Neural cell (in vitro differentiated cells): Measurements from ENCODE around the gene GUCY2C. TPM values are rescaled to one million over a fixed set of nuclear protein-coding genes. Genes with fewer than 3 reads are reported as not detected.

ENCODE experiments used
- H2AFZ ChIP-seq: fragments of 200-600, 300-800 bp; sonication (generic), shearing (Covaris generic); 2 replicates; pipeline ENCODE4 v1.6.0; 2014; ENCODE audit warnings: low read depth, mild to moderate bottlenecking, antibody characterized with exemption, low read length, moderate library complexity
- H3F3A ChIP-seq: fragments of 200-600 bp; shearing (Covaris generic); 2 replicates; pipeline ENCODE4 v1.6.1; 2016; ENCODE audit warnings: mild to moderate bottlenecking, moderate library complexity, mixed read lengths, antibody characterized with exemption, low read length; ENCODE audit not compliant: insufficient read depth, poor library complexity, severe bottlenecking
- H3K27ac ChIP-seq: fragments of 200-600, 300-800 bp; sonication (generic), shearing (Covaris generic); 2 replicates; pipeline ENCODE4 v1.5.1; 2014; ENCODE audit warnings: mild to moderate bottlenecking, low read length, moderate library complexity
- H3K27me3 ChIP-seq: fragments of 300-800, 200-600 bp; sonication (generic), shearing (Covaris generic); 2 replicates; pipeline ENCODE4 v1.6.0; 2014; ENCODE audit warnings: mild to moderate bottlenecking, low read depth, low read length, moderate library complexity; ENCODE audit not compliant: insufficient read depth
- H3K36me3 ChIP-seq: fragments of 300-800, 200-600 bp; sonication (generic), shearing (Covaris generic); 2 replicates; pipeline ENCODE4 v1.5.1; 2014; ENCODE audit warnings: mild to moderate bottlenecking, antibody characterized with exemption, low read length, moderate library complexity; ENCODE audit not compliant: insufficient read depth
- H3K4me2 ChIP-seq: fragments of 300-800, 200-600 bp; sonication (generic), shearing (Covaris generic); 2 replicates; pipeline ENCODE4 v1.6.0; 2014; ENCODE audit warnings: mild to moderate bottlenecking, low read length
- H3K4me3 ChIP-seq: fragments of 300-800, 200-600 bp; sonication (generic), shearing (Covaris generic); 2 replicates; pipeline ENCODE4 v1.5.1; 2014; ENCODE audit warnings: mild to moderate bottlenecking, low read length, moderate library complexity
- H3K79me2 ChIP-seq: fragments of 200-600 bp; shearing (Covaris generic); replicated peaks from 2 replicates; pipeline ENCODE4 v1.6.0; 2014; ENCODE audit warnings: mild to moderate bottlenecking, low read length, moderate library complexity; ENCODE audit not compliant: insufficient read depth
- H3K9ac ChIP-seq: fragments of 300-800, 200-600 bp; sonication (generic), shearing (Covaris generic); 2 replicates; pipeline ENCODE4 v1.6.1; 2016; ENCODE audit warnings: mild to moderate bottlenecking, low read length, mixed read lengths
- H3K9me2 ChIP-seq: fragments of 200-600 bp; shearing (Covaris generic); 2 replicates; pipeline ENCODE4 v1.6.1; 2016; ENCODE audit warnings: mild to moderate bottlenecking, low read length, mixed read lengths; ENCODE audit not compliant: insufficient read depth
- H3K9me3 ChIP-seq: fragments of 200-600, 300-800 bp; sonication (generic), shearing (Covaris generic); 2 replicates; pipeline ENCODE4 v1.6.1; 2016; ENCODE audit warnings: mild to moderate bottlenecking, mixed run types, low read length, moderate library complexity, mixed read lengths
- H4K20me1 ChIP-seq: fragments of 200-600 bp; shearing (Covaris generic); 2 replicates; pipeline ENCODE4 v1.6.1; 2016; ENCODE audit warnings: mild to moderate bottlenecking, mixed run types; ENCODE audit not compliant: insufficient read depth
- EP300 ChIP-seq: fragments of 450-650 bp; conservative IDR thresholded peaks from 2 replicates; pipeline ENCODE4 v1.6.1; 2014; ENCODE audit warnings: antibody characterized with exemption, mild to moderate bottlenecking, moderate library complexity; ENCODE audit not compliant: poor library complexity, severe bottlenecking
- EZH2 ChIP-seq: fragments of 200-600, 300-800 bp; shearing (Covaris generic), sonication (generic); IDR thresholded peaks from 2 replicates; pipeline ENCODE4 v1.6.1; 2014; ENCODE audit warnings: antibody characterized with exemption, low read length, borderline replicate concordance, mild to moderate bottlenecking; ENCODE audit not compliant: insufficient read depth, poor library complexity, severe bottlenecking
- MXI1 ChIP-seq: fragments of 450-650 bp; conservative IDR thresholded peaks from 2 replicates; pipeline ENCODE4 v1.6.1; 2014; ENCODE audit warnings: antibody characterized with exemption, mild to moderate bottlenecking; ENCODE audit not compliant: poor library complexity, severe bottlenecking
- POLR2AphosphoS5 ChIP-seq: IDR thresholded peaks from 2 replicates; pipeline ENCODE4 v1.6.1; 2012
- RAD21 ChIP-seq: fragments of 450-650 bp; conservative IDR thresholded peaks from 2 replicates; pipeline ENCODE4 v1.6.1; 2014; ENCODE audit warnings: antibody characterized with exemption, mild to moderate bottlenecking, moderate library complexity
- SMC3 ChIP-seq: fragments of 450-650 bp; conservative IDR thresholded peaks from 2 replicates; pipeline ENCODE4 v1.6.1; 2014; ENCODE audit warnings: antibody characterized with exemption, mild to moderate bottlenecking, moderate library complexity; ENCODE audit not compliant: poor library complexity
- TAF1 ChIP-seq: IDR thresholded peaks from 2 replicates; pipeline ENCODE4 v1.6.1; 2012; ENCODE audit warnings: low read depth
- polyA plus RNA-seq: library from polyadenylated mRNA; depleted of rRNA; stranded (reverse); fragments of >200 nt; gene quantifications from 2 replicates; pipeline ENCODE4 v1.2.3, GENCODE V29; 2014
- TF ChIP-seq, protein P1 (sequence below): IDR thresholded peaks from 2 replicates; pipeline ENCODE4 v1.6.1; 2012; ENCODE audit warnings: borderline replicate concordance
- TF ChIP-seq, protein P2 (sequence below): fragments of 450-650 bp; IDR thresholded peaks from 2 replicates; pipeline ENCODE4 v1.5.1; 2014; ENCODE audit warnings: antibody characterized with exemption, mild to moderate bottlenecking, moderate library complexity; ENCODE audit not compliant: poor library complexity, severe bottlenecking

GUCY2C gene
- polyA plus RNA-seq, 1 donor from 2014 or later, result not detected

DNA sequence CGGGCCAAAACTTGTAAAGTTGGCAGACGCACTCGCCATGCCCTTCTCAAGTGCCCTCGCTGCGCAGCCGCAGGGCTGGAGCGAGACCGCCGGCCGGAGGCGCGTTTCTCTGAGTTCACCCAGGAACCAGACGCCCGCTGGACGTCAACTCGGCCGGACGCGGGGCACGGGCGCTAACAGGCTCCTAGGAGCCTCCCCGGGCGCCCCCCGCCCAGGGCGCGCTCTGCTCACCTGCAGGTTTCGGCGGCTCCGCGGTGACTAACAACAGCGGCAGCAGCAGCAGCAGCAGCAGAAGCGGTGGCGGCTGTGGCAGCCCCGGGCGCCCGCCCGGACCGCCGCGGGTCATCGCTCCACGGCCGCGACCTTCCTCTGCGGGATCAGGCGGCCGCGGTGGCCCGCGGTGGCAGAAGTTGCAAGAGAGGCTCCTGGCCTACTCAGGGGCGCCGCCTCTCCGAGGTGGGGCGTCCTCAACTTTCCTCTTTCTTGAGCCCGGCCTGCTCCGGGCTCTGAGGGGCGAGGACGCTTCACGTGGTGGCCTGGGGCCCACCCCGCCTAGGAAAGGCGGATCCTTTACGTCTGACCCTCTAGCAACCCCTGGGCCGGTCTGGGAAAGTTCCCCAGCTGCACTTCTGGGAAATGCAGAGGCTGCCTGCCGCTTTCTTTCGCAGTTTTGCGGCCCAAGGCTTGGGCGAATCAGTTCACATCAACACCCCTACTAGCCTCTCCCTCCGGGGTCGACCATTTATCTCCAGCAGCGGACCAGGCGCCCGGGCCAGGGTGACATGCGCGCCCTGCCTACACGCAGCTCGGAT, 128.8 kb downstream of the GUCY2C start, which contains the start of gene PLBD1:
TSS of gene PLBD1 (minus strand) at position 533 of the 812 bp plus-strand sequence. CDS start at position 346, 187 bp downstream.
- Histone ChIP-seq H3K27me3 (peaks cover 8% of the 10 kb centered on the region), H4K20me1 (no peaks in the 10 kb centered on the region), H3K9ac (no peak within 1 kb of the TSS), H3F3A (no peaks in the 10 kb centered on the region), H3K9me2 (no peaks in the 10 kb centered on the region), H3K79me2 (no peaks in the 10 kb centered on the region), H3K27ac (no peak within 1 kb of the TSS), H3K4me2 (no peak within 1 kb of the TSS), H3K4me3 (peak within 1 kb of the TSS; percentile 57), H2AFZ (no peak within 1 kb of the TSS), H3K36me3 (no peaks in the 10 kb centered on the region), H3K9me3 (no peaks in the 10 kb centered on the region)
- no peak for TF ChIP-seq SMC3
- TF ChIP-seq EZH2, result no peak
- no peak for TF ChIP-seq MXI1
- TF ChIP-seq, protein P1, sequence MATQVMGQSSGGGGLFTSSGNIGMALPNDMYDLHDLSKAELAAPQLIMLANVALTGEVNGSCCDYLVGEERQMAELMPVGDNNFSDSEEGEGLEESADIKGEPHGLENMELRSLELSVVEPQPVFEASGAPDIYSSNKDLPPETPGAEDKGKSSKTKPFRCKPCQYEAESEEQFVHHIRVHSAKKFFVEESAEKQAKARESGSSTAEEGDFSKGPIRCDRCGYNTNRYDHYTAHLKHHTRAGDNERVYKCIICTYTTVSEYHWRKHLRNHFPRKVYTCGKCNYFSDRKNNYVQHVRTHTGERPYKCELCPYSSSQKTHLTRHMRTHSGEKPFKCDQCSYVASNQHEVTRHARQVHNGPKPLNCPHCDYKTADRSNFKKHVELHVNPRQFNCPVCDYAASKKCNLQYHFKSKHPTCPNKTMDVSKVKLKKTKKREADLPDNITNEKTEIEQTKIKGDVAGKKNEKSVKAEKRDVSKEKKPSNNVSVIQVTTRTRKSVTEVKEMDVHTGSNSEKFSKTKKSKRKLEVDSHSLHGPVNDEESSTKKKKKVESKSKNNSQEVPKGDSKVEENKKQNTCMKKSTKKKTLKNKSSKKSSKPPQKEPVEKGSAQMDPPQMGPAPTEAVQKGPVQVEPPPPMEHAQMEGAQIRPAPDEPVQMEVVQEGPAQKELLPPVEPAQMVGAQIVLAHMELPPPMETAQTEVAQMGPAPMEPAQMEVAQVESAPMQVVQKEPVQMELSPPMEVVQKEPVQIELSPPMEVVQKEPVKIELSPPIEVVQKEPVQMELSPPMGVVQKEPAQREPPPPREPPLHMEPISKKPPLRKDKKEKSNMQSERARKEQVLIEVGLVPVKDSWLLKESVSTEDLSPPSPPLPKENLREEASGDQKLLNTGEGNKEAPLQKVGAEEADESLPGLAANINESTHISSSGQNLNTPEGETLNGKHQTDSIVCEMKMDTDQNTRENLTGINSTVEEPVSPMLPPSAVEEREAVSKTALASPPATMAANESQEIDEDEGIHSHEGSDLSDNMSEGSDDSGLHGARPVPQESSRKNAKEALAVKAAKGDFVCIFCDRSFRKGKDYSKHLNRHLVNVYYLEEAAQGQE, result no peak
- TF ChIP-seq, protein P2, sequence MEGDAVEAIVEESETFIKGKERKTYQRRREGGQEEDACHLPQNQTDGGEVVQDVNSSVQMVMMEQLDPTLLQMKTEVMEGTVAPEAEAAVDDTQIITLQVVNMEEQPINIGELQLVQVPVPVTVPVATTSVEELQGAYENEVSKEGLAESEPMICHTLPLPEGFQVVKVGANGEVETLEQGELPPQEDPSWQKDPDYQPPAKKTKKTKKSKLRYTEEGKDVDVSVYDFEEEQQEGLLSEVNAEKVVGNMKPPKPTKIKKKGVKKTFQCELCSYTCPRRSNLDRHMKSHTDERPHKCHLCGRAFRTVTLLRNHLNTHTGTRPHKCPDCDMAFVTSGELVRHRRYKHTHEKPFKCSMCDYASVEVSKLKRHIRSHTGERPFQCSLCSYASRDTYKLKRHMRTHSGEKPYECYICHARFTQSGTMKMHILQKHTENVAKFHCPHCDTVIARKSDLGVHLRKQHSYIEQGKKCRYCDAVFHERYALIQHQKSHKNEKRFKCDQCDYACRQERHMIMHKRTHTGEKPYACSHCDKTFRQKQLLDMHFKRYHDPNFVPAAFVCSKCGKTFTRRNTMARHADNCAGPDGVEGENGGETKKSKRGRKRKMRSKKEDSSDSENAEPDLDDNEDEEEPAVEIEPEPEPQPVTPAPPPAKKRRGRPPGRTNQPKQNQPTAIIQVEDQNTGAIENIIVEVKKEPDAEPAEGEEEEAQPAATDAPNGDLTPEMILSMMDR, result no peak
- no peak for TF ChIP-seq POLR2AphosphoS5
- no peak for TF ChIP-seq TAF1
- TF ChIP-seq RAD21, result no peak
- no peak for TF ChIP-seq EP300

DNA sequence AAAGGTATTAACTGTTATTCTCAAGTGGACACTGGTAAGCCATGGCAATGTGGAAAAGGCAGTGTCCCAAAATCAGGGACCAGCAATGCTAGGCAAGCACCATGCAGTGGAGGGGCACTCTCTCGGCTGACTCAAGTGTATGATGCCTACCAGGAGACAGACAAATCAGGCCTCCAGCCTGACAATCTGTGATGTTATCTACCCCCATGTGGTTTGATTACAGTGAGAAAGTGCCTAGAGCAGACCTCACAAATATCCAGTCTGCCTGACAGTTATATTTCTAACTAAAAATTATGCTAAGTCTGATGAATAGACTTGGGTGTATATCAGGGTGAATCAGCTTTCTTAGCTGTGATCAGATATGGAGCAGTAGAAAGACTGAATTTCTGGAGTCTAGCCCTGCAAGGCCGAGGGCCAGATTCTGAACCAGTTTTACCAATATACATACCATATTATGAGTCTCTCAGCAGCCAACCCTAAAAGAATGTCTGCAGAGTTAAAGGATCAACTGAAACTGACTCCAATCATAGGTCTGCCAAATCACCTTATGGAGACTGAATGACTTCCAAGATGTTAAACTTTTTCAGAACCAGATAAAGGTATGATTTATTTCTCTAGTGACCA, 132.0 kb downstream of the GUCY2C start:
- Histone ChIP-seq H3K9ac (no peak overlapping the region), H3K9me3 (no peaks in the 10 kb centered on the region)
- TF ChIP-seq MXI1, result no peak
- no peak for TF ChIP-seq EZH2
- TF ChIP-seq TAF1, result no peak
- TF ChIP-seq RAD21, result no peak
- TF ChIP-seq, protein P1, result no peak
- no peak for TF ChIP-seq POLR2AphosphoS5
- TF ChIP-seq, protein P2, result no peak
- no peak for TF ChIP-seq EP300
- no peak for TF ChIP-seq SMC3

More for the DNA sequence above, 132.0 kb downstream of the GUCY2C start:
- no peak overlapping the region for H3K27ac ChIP-seq
- peaks cover 8% of the 10 kb centered on the region for H3K27me3 ChIP-seq
- H3K4me2 ChIP-seq, result no peak overlapping the region
- H4K20me1 ChIP-seq, result no peaks in the 10 kb centered on the region
- H3F3A ChIP-seq, result no peaks in the 10 kb centered on the region
- no peaks in the 10 kb centered on the region for H3K79me2 ChIP-seq
- H2AFZ ChIP-seq, result no peak overlapping the region
- H3K4me3 ChIP-seq, result no peak overlapping the region
- no peaks in the 10 kb centered on the region for H3K36me3 ChIP-seq
- H3K9me2 ChIP-seq, result no peaks in the 10 kb centered on the region
